Measurements from ENCODE around the gene LBR. TPM values are rescaled to one million over a fixed set of nuclear protein-coding genes. Genes with fewer than 3 reads are reported as not detected.
A peak's percentile ranks its signal among the peaks of the same experiment; 100 is the strongest.
"Not testable (repeated sequence)": the region's sequence is repeated elsewhere in the genome, so short reads cannot be mapped to it uniquely, and the experiment has no call there.

The LBR gene
- total and polyA plus RNA-seq, 5 donors from 2014 or later: 123 to 175 (median 140) TPM

DNA sequence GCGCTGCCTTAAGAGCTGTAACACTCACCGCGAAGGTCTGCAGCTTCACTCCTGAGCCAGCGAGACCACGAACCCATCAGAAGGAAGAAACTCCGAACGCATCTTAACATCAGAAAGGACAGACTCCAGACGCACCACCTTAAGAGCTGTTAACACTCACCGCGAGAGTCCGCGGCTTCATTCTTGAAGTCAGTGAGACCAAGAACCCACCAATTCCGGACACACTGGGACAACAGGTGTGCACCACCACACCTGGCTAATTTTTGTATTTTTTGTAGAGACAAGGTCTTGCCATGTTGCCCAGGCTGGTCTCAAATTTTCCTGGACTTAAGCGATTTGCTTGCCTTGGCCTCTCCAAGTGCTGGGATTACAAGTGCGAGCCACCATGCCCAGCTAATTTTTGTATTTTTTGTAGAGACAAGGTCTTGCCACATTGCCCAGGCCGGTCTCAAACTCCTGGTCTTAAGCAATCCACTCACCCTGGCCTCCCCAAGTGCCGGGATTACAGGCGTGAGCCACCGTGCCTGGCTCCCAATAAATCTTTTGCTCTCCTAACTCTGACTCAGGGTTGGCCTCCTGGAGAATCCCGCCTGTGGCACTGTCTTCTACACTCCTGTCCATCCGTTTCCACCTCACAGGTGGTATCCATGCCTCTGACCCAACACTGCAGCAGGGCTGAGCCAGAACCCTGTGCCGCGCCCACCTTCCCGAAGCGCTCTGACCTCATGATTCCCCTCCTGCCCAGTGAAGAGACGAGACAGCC, 46.0 kb upstream of the LBR start:
- not testable (repeated sequence) for ATAC-seq (ENCODE audit: low read depth in 2 of 2); H3K27ac ChIP-seq (ENCODE audit: insufficient read depth, low read length, poor library complexity, severe bottlenecking); H3K9me3 Mint-ChIP-seq; H3K27me3 Mint-ChIP-seq; DNase-seq; H3K9me3 ChIP-seq (ENCODE audit: control insufficient read depth in 2 of 2, low read length in 2 of 2); H3K36me3 Mint-ChIP-seq; H3K27me3 ChIP-seq (ENCODE audit: control insufficient read depth, insufficient read depth, low read length); H3K4me3 ChIP-seq (ENCODE audit: low read depth, low read length); H3K36me3 ChIP-seq (ENCODE audit: control insufficient read depth, insufficient read depth, low read length)
- Mint-ChIP-seq H3K4me1 (peaks cover 19 to 55% (median 35%) of the 10 kb centered on the region in 4 donors), H3K4me3 (peak overlapping the region; percentile 39 to 80 (median 64)), H3K27ac (peak overlapping the region; percentile 83 to 88 (median 87))
- H3K4me1 ChIP-seq (ENCODE audit: control insufficient read depth, insufficient read depth, low read length, poor library complexity, severe bottlenecking): peaks cover 25% of the 10 kb centered on the region

DNA sequence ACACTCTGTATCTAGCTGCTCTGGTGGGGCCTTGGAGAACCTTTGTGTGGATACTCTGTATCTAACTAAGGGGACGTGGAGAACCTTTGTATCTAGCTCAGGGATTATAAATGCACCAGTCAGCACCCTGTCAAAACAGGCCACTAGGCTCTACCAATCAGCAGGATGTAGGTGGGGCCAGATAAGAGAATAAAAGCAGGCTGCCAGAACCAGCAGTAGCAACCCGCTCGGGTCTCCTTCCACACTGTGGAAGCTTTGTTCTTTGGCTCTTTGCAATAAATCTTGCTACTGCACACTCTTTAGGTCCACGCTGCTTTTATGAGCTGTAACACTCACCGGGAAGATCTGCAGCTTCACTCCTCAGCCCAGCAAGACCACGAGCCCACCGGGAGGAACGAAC, 45.4 kb upstream of the LBR start:
- not testable (repeated sequence) for H3K36me3 ChIP-seq (ENCODE audit: control insufficient read depth, insufficient read depth, low read length); ATAC-seq (ENCODE audit: low read depth in 2 of 2); H3K27me3 Mint-ChIP-seq; H3K36me3 Mint-ChIP-seq; H3K27me3 ChIP-seq (ENCODE audit: control insufficient read depth, insufficient read depth, low read length); H3K4me3 ChIP-seq (ENCODE audit: low read depth, low read length); H3K9me3 Mint-ChIP-seq; H3K27ac ChIP-seq (ENCODE audit: insufficient read depth, low read length, poor library complexity, severe bottlenecking); H3K9me3 ChIP-seq (ENCODE audit: control insufficient read depth in 2 of 2, low read length in 2 of 2)
- Mint-ChIP-seq H3K27ac (peak overlapping the region; percentile 39 to 83 (median 74)), H3K4me1 (peaks cover 21 to 60% (median 40%) of the 10 kb centered on the region in 4 donors), H3K4me3 (peak overlapping the region; percentile 39 to 80 (median 64))
- peaks cover 31% of the 10 kb centered on the region for H3K4me1 ChIP-seq (ENCODE audit: control insufficient read depth, insufficient read depth, low read length, poor library complexity, severe bottlenecking)
- DNase-seq: peak in 2 of 3 donors; percentile 44 to 49

DNA sequence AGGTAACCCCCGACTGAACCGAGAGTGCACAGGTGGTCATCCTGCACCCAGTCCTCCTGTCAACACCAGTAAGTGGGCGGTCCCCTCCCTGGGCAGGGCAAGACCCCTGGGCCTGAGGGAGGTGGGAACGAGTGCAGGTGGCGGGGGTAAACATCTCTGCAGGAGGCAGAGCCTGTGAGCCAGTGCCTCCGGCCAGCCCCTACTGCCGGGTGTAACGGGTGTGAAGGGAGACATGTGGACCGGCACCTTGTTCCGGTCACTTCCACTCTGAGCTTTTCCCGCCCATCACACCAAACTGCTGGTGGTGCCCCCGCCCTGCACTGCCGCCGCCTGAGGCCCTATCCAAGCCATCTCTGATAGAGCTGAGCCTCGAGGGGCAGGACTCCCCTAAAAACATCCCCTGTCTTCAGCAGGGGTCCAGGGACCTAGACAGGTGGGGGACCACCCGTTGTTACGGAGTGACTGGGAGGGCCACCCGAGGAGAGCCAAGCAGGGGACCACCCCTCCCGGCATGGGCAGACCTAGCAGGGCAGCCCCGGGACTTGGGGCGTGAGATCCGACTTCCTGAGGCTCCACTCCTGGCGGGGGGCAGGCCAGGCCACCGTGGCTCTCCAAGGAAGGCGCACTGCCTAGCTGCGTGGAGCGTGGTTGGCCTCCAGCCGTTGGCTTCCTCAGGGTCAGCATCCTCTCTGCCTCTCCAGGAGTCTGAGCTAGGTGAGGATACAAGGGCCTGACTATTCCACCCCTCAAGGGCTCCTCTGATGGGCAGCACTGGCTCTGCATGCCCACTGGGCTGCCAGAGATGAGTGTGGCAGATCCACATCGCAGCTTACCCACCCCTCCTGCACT, 43.8 kb upstream of the LBR start:
- H3K27ac Mint-ChIP-seq: no peak overlapping the region

DNA sequence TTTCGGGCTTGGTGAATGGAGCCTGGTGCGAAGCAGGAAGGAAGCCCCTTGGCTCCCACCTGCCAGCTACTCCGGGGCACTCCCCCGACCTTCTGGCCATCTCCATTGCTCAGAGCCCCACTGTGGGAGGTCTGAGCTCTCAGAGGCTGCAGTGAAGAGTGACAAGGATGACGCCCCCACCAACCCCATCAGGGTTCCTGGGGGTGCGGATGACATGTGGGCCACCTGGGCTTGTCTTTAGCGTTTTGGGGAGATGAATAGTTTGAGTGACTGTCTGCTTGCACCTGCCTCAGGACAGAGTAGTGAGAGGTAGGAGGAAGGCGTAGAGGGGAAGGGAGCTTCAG, 43.2 kb upstream of the LBR start:
- Mint-ChIP-seq H3K27me3 (peaks cover 5% of the 10 kb centered on the region), H3K27ac (peak overlapping the region in 1 of 3 donors; percentile 36), H3K4me3 (peak overlapping the region in 1 of 4 donors; percentile 74), H3K36me3 (no peaks in the 10 kb centered on the region), H3K9me3 (no peaks in the 10 kb centered on the region), H3K4me1 (peaks cover 17 to 58% (median 40%) of the 10 kb centered on the region in 4 donors)
- peaks cover 41% of the 10 kb centered on the region for H3K4me1 ChIP-seq (ENCODE audit: control insufficient read depth, insufficient read depth, low read length, poor library complexity, severe bottlenecking)
- DNase-seq (no peak), ATAC-seq (ENCODE audit: low read depth in 2 of 2) (no peak)
- no peaks in the 10 kb centered on the region for H3K9me3 ChIP-seq (ENCODE audit: control insufficient read depth in 2 of 2, low read length in 2 of 2)
- no peak overlapping the region for H3K4me3 ChIP-seq (ENCODE audit: low read depth, low read length)
- no peaks in the 10 kb centered on the region for H3K27me3 ChIP-seq (ENCODE audit: control insufficient read depth, insufficient read depth, low read length)
- no peaks in the 10 kb centered on the region for H3K36me3 ChIP-seq (ENCODE audit: control insufficient read depth, insufficient read depth, low read length)
- no peak overlapping the region for H3K27ac ChIP-seq (ENCODE audit: insufficient read depth, low read length, poor library complexity, severe bottlenecking)

More for the DNA sequence above, 43.8 kb upstream of the LBR start:
- Histone ChIP-seq H3K27ac (ENCODE audit: insufficient read depth, low read length, poor library complexity, severe bottlenecking) (no peak overlapping the region), H3K27me3 (ENCODE audit: control insufficient read depth, insufficient read depth, low read length) (no peaks in the 10 kb centered on the region), H3K4me3 (ENCODE audit: low read depth, low read length) (no peak overlapping the region), H3K4me1 (ENCODE audit: control insufficient read depth, insufficient read depth, low read length, poor library complexity, severe bottlenecking) (peaks cover 38% of the 10 kb centered on the region), H3K9me3 (ENCODE audit: control insufficient read depth in 2 of 2, low read length in 2 of 2) (no peaks in the 10 kb centered on the region), H3K36me3 (ENCODE audit: control insufficient read depth, insufficient read depth, low read length) (no peaks in the 10 kb centered on the region)
- H3K4me1 Mint-ChIP-seq: peaks cover 17 to 56% (median 39%) of the 10 kb centered on the region in 4 donors
- H3K4me3 Mint-ChIP-seq: peak overlapping the region in 1 of 4 donors; percentile 19
- H3K36me3 Mint-ChIP-seq: no peaks in the 10 kb centered on the region
- peaks cover 5% of the 10 kb centered on the region for H3K27me3 Mint-ChIP-seq
- ATAC-seq (ENCODE audit: low read depth in 2 of 2) (no peak), DNase-seq (no peak)
- no peaks in the 10 kb centered on the region for H3K9me3 Mint-ChIP-seq

DNA sequence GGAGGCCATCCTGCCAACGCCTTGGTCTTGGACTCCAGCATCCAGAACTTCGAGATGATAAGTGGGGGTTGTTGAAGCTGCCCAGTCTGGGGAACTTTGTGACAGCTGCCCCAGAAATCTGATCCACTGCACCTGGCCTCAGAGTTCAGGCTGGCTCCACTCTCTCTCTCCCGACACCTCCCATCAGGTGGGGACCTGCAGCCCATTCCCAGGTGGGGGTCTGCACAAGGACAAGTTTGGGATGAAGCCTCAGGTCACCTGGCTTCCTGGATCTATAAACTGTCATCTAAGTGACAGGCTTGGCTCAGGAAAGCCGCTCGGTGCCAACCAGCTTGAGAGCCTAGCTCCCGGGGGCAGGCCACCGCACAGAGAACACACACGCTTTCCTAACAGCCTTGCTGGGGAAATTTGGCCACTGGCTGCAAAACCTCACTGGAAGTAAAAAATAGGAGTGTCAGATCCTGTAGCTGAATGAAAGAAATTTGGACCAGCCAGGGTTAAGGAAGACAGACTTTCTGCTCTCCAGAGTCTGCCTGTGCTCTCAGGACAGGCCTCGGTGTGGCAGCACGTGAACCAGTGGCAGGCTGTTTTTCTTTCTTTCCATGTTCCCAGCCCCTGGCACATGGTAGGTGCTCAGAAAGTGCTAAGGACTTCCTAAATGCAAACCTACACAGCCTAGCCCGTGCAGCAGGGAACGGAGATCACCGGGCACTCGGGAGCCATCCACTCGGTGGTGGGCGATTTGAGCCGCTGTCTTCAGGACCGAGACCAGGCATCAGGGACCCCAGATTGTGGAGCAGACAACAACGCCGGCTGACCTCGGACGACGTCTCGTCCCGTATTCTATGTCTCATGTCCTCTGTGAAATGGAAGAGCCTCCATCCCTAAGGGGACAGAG, 42.6 kb upstream of the LBR start:
- Mint-ChIP-seq H3K27ac (peak overlapping the region; percentile 15 to 80 (median 36)), H3K27me3 (peaks cover 5% of the 10 kb centered on the region), H3K36me3 (no peaks in the 10 kb centered on the region), H3K4me1 (peaks cover 17 to 59% (median 40%) of the 10 kb centered on the region in 4 donors), H3K9me3 (no peaks in the 10 kb centered on the region), H3K4me3 (peak overlapping the region in 1 of 4 donors; percentile 74)
- Histone ChIP-seq H3K27ac (ENCODE audit: insufficient read depth, low read length, poor library complexity, severe bottlenecking) (no peak overlapping the region), H3K4me3 (ENCODE audit: low read depth, low read length) (no peak overlapping the region), H3K36me3 (ENCODE audit: control insufficient read depth, insufficient read depth, low read length) (no peaks in the 10 kb centered on the region), H3K4me1 (ENCODE audit: control insufficient read depth, insufficient read depth, low read length, poor library complexity, severe bottlenecking) (peaks cover 41% of the 10 kb centered on the region), H3K27me3 (ENCODE audit: control insufficient read depth, insufficient read depth, low read length) (no peaks in the 10 kb centered on the region), H3K9me3 (ENCODE audit: control insufficient read depth in 2 of 2, low read length in 2 of 2) (no peaks in the 10 kb centered on the region)
- ATAC-seq (ENCODE audit: low read depth in 2 of 2) (no peak), DNase-seq (no peak)

- DNase-seq (no peak), ATAC-seq (ENCODE audit: low read depth in 2 of 2) (no peak)
- Histone ChIP-seq H3K9me3 (ENCODE audit: control insufficient read depth in 2 of 2, low read length in 2 of 2) (no peaks in the 10 kb centered on the region), H3K27ac (ENCODE audit: insufficient read depth, low read length, poor library complexity, severe bottlenecking) (no peak overlapping the region), H3K27me3 (ENCODE audit: control insufficient read depth, insufficient read depth, low read length) (no peaks in the 10 kb centered on the region), H3K4me3 (ENCODE audit: low read depth, low read length) (peak overlapping the region; percentile 90), H3K4me1 (ENCODE audit: control insufficient read depth, insufficient read depth, low read length, poor library complexity, severe bottlenecking) (peaks cover 31% of the 10 kb centered on the region), H3K36me3 (ENCODE audit: control insufficient read depth, insufficient read depth, low read length) (no peaks in the 10 kb centered on the region)
- Mint-ChIP-seq H3K36me3 (no peaks in the 10 kb centered on the region), H3K9me3 (no peaks in the 10 kb centered on the region), H3K4me1 (peaks cover 17 to 56% (median 36%) of the 10 kb centered on the region in 4 donors), H3K4me3 (peak overlapping the region; percentile 92 to 98 (median 96)), H3K27me3 (peaks cover 5% of the 10 kb centered on the region), H3K27ac (peak overlapping the region; percentile 80 to 98 (median 97))
Measured at GRCh38 chr1:225469051-225469450, 41.2 kb upstream of the LBR start.

Measured in CD4-positive, CD25-positive, alpha-beta regulatory T cell (primary cell).